Ovary (tissue), 9 donors: ENCODE measurements around the gene MYEF2. TPM values are rescaled to one million over a fixed set of nuclear protein-coding genes. Genes with fewer than 3 reads are reported as not detected.

Source experiments
- DNase-seq, 5 donors: peaks; one replicate each; pipeline ENCODE4 v3.0.0-alpha.2; 2019 to 2020
- H3K27ac ChIP-seq, 2 donors: fragments of 200-600 bp; one replicate each; pipeline versions ENCODE4 v1.5.1 to v1.8.0; 2019 to 2022
- H3K27me3 ChIP-seq: fragments of 200-600 bp; one replicate; pipeline ENCODE4 v1.8.0; 2022
- H3K36me3 ChIP-seq: fragments of 200-600 bp; sonication (generic); one replicate; pipeline ENCODE4 v1.5.1; 2019
- H3K4me1 ChIP-seq: one replicate; pipeline ENCODE4 v1.8.1; 2013; ENCODE audit warnings: mild to moderate bottlenecking, moderate library complexity; ENCODE audit not compliant: insufficient read depth
- H3K4me3 ChIP-seq: fragments of 200-600 bp; sonication (generic); one replicate; pipeline ENCODE4 v1.5.1; 2017
- H3K9me3 ChIP-seq, 2 donors: fragments of 200-600 bp in 1 of 2; sonication (generic) in 1 of 2; one replicate each; pipeline versions ENCODE4 v1.5.1 to v1.8.1; 2013 to 2019; ENCODE audit warnings: mild to moderate bottlenecking in 1 of 2, moderate library complexity in 1 of 2
- EP300 ChIP-seq: sonication (generic); formaldehyde crosslinking; IDR thresholded peaks from one replicate; pipeline ENCODE4 v1.6.1; 2017; ENCODE audit warnings: antibody characterized with exemption
- POLR2A ChIP-seq: fragments of 450-650 bp; IDR thresholded peaks from one replicate; pipeline ENCODE4 v1.6.1; 2017; ENCODE audit warnings: antibody characterized with exemption, mild to moderate bottlenecking, moderate library complexity
- WGBS, 3 donors: extraction: QIAGEN DNeasy Blood & Tissue Kit in 1 of 3; methylation state at CpG; one replicate each; pipeline versions ENCODE4 v1.1.5 to v1.1.7; 2013 to 2017; 5-methylcytosine and 5-hydroxymethylcytosine counted together
- intact Hi-C, 4 donors: fragments of 100-400 bp; cut with DNase I; formaldehyde crosslinking; loops; one replicate each; pipeline versions ENCODE4 v1.11.0 to v1.15.1; 2022 to 2023
- polyA plus RNA-seq, 2 donors: library from polyadenylated mRNA; stranded (reverse); fragments of 200-250 nt in 1 of 2; fragments of 350-450 nt in 1 of 2; fragmentation: Illumina TruSeq in 1 of 2; extraction: RNeasy Lipid Tissue Mini Kit (QIAGEN cat#74804) in 1 of 2; gene quantifications; one replicate each; pipeline ENCODE4 v1.2.3, GENCODE V29; 2013 to 2014
- total RNA-seq, 7 donors: library from RNA; depleted of rRNA in 2 of 7; stranded (reverse); fragments of >200 nt in 2 of 7; fragmentation: NEBNext Ultra II Directional in 3 of 7; extraction: Animal tissue kit (Norgen Biotek cat#: 25700) in 3 of 7; gene quantifications; one replicate each; pipeline versions ENCODE4 v1.1.0 to v1.2.4, GENCODE V29; 2016 to 2023
- TF ChIP-seq, protein P1 (sequence below), 3 donors: fragments of 450-650 bp in 2 of 3; fragments of 200-600 bp in 1 of 3; IDR thresholded peaks; one replicate each; pipeline versions ENCODE4 v1.5.1 to v1.8.0; 2016 to 2022; ENCODE audit warnings: antibody characterized with exemption in 3 of 3, mild to moderate bottlenecking in 1 of 3
- donor health status: DM: no; HTN: no; CAD: no; lungs with moderate emphysema.
- donor health status: DM: no; HTN: no; CAD: no.
- donor health status: Bipolar disorder and iron deficiency.
- donor health status: DM: yes; HTN: yes; CAD: no.
- donor health status: DM: no; HTN: no; CAD: no.
- donor health status: DM: yes; HTN: yes; CAD: no.

The MYEF2 gene
- total and polyA plus RNA-seq, 9 donors = 1.4 to 38.9 (median 5.3) TPM

DNA sequence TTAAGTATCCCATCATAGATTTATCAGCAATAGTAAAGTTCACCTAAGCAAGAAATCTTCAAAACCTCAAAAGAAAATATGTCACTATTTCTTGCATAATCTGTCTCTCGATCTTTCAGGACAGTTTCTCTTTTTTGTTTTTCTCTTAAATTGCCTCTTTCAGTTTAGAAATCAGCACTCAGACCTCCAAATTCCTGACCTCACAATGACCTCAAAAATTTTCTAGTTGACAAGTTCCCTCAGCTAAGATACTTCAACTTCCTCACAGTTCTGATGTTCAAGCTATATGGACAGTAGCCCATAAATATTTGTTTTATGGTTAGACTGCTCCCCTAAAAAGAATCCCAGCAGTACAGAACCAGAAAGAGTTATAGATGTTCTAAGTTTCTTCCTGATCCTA lies 33.2 kb downstream of the MYEF2 start:
- TF ChIP-seq EP300 (no peak), POLR2A (no peak)
- TF ChIP-seq, protein P1, sequence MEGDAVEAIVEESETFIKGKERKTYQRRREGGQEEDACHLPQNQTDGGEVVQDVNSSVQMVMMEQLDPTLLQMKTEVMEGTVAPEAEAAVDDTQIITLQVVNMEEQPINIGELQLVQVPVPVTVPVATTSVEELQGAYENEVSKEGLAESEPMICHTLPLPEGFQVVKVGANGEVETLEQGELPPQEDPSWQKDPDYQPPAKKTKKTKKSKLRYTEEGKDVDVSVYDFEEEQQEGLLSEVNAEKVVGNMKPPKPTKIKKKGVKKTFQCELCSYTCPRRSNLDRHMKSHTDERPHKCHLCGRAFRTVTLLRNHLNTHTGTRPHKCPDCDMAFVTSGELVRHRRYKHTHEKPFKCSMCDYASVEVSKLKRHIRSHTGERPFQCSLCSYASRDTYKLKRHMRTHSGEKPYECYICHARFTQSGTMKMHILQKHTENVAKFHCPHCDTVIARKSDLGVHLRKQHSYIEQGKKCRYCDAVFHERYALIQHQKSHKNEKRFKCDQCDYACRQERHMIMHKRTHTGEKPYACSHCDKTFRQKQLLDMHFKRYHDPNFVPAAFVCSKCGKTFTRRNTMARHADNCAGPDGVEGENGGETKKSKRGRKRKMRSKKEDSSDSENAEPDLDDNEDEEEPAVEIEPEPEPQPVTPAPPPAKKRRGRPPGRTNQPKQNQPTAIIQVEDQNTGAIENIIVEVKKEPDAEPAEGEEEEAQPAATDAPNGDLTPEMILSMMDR (IDR thresholded peaks at IDR 0.05) = no peak
- no peaks in the 10 kb centered on the region for H3K36me3 ChIP-seq
- WGBS, 3 donors = 40 to 53% (median 51%) methylated on average over 1 of the region's 1 CpG
- H3K27me3 ChIP-seq = no peaks in the 10 kb centered on the region
- H3K4me3 ChIP-seq = no peak overlapping the region
- no peak for DNase-seq
- H3K4me1 ChIP-seq = no peaks in the 10 kb centered on the region
- intact Hi-C loops = no loop called here
- no peak overlapping the region for H3K27ac ChIP-seq
- no peaks in the 10 kb centered on the region for H3K9me3 ChIP-seq

DNA sequence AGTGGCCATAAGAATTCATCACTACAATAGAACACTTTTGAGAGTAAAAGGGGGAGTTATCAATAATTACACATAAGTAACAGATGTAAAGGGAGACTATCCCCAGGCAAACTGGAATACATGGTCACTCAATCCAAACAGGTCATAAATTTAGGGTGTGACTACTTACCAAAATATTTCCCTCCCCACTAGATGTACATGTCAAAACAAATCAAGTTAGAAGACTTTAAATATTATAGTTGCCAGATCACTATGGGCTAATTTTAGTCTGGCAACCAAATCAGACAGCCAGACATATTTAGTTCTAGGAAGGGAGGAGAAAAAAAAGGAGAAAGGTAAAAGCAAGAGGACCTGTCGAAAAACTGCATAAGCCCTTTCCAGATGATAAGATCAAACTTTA lies 34.2 kb downstream of the MYEF2 start:
- intact Hi-C loops = no loop called here
- no peaks in the 10 kb centered on the region for H3K9me3 ChIP-seq
- no peak for DNase-seq
- TF ChIP-seq, protein P1 (IDR thresholded peaks at IDR 0.05) = no peak
- TF ChIP-seq EP300 (no peak), POLR2A (no peak)
- H3K4me3 ChIP-seq = no peak overlapping the region
- WGBS, 3 donors = 72 to 75% (median 74%) methylated on average over 1 of the region's 1 CpG
- no peaks in the 10 kb centered on the region for H3K36me3 ChIP-seq
- H3K27me3 ChIP-seq = no peaks in the 10 kb centered on the region
- no peak overlapping the region for H3K27ac ChIP-seq
- no peaks in the 10 kb centered on the region for H3K4me1 ChIP-seq

DNA sequence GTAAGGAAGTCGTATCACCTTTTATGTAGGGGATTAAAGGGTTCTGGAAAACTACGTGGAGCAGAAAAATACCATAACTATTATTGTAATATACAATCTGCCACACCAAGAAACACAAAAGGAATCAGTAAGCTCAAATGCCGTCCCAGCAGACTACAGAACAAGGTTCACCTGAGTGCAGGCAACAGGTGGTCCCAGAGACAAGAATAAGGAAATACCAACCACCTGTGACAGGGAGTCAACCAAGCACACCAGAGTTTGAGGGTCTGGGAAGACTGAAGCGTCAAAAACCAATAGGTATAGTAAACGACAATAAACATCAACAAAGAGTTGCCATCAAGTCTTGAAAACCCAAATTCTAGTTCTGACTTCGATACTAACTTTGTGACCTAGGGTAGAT lies 45.2 kb downstream of the MYEF2 start:
- no peaks in the 10 kb centered on the region for H3K36me3 ChIP-seq
- WGBS, 3 donors = 88 to 94% (median 91%) methylated on average over 6 of the region's 6 CpGs
- no peaks in the 10 kb centered on the region for H3K4me1 ChIP-seq
- no peak overlapping the region for H3K27ac ChIP-seq
- no peak overlapping the region for H3K4me3 ChIP-seq
- no peak for DNase-seq
- TF ChIP-seq, protein P1 (IDR thresholded peaks at IDR 0.05) = no peak
- TF ChIP-seq EP300 = no peak
- no peak for TF ChIP-seq POLR2A
- no peaks in the 10 kb centered on the region for H3K9me3 ChIP-seq
- intact Hi-C loops = no loop called here
- H3K27me3 ChIP-seq = no peaks in the 10 kb centered on the region

DNA sequence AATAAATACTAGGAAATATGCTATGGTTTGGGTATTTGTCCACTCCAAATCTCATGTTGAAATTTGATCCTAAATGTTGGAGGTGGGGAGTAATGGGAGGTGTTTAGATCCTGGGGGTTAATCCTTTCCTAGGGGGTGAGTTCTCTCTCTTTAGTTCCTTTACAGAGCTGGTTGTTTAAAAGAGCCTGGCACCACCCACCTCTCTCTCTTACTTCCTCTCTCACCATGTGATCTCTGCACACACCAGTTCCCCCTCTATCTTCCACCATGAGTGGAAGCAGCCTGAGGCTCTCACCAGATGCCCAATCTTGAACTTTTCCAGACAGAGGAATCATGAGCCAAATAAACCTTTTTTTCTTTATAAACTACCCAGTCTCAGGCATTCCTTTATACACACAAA lies 46.8 kb downstream of the MYEF2 start:
- Histone ChIP-seq H3K36me3 (no peaks in the 10 kb centered on the region), H3K4me3 (no peak overlapping the region), H3K4me1 (no peaks in the 10 kb centered on the region), H3K9me3 (no peaks in the 10 kb centered on the region), H3K27ac (no peak overlapping the region), H3K27me3 (no peaks in the 10 kb centered on the region)
- intact Hi-C loops = no loop called here
- TF ChIP-seq POLR2A (no peak), EP300 (no peak)
- DNase-seq = no peak

DNA sequence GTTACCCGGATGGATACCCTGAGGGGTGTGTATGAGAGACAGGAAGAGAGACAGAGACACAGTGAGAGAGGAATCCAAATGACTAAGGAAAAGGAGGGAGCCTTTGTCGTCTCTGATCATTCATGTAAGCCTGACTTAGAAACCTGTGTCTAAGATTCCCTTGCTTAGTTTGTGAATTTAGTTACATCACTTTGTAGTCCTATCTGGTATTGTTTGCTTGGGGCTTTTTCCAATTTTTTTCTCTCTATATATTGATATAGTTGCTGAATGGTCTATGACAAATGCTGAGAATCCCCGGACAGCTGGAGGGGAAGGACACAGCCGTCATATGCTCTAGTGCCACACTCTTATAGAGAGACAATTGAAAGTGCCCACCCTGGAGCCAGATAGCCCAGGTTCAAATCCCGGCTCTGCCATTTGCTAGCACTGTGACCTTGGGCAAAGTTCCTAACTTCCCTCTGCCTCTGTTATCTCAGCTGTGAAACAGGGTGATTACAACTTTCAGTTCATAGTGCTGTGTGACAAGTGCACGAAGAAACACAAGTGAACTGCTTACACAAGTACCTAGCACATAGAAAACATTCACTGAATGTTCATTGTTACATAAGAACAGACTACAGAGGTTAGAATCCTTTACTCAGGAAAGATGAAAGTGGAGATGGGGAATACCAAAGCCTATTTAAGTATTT lies 51.3 kb downstream of the MYEF2 start:
- Histone ChIP-seq H3K27ac (no peak overlapping the region), H3K4me1 (no peaks in the 10 kb centered on the region), H3K36me3 (no peaks in the 10 kb centered on the region), H3K9me3 (no peaks in the 10 kb centered on the region), H3K27me3 (no peaks in the 10 kb centered on the region), H3K4me3 (no peak overlapping the region)
- intact Hi-C loops = no loop called here
- TF ChIP-seq EP300 = no peak
- TF ChIP-seq, protein P1 (IDR thresholded peaks at IDR 0.05) = no peak
- TF ChIP-seq POLR2A = no peak
- WGBS, 3 donors = 48 to 72% (median 52%) methylated on average over 6 of the region's 6 CpGs
- DNase-seq = no peak
